Measurements from ENCODE around the gene ADGRG1.

DNA sequence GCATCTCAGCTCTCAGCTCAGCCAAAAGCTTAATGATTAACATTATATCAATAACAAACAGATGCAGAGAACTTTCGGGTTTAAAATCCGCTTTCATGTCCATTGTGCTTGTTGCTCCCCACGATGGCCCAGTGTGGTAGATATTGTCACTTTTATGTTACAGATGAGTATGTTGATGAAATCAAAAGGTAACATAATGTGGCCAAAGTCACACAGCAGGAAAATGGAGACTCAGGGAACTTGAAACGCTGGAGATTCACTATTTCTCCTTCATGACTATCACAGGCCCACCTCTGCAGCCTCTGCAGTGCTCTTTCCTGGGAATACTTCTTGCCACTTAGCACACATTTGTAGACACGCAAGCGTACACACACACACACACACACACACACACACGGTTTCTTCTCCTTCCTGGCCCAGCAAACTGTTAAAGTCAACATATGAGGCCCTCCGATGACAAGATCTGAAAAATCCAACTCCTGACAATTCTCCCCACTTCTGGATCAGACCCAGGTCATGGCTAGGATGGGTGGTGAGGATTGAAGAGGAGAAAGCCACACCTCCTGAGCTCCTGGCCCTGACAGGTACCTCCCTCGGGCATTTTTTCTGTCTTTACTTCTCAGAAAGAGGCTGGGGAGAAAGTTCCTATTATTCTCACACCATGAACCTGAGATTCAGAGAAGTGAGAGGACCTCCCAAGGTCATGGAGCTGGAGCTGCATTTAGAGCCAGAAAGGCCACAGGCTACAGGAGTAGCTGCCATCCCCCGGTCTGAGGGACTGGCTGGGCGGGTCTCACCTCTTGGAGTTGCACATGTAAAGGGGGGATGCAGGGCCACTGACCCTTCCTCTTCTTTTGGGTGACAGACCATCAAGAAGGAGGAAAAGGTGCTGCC lies 75.8 kb downstream of the ADGRG1 start:
- TF ChIP-seq CTCF (conservative IDR thresholded peaks at IDR 0.05), result no peak
- TF ChIP-seq EZH2 (IDR thresholded peaks at IDR 0.05; ENCODE audit: low read depth), result no peak
